GM19351 (cell line): ENCODE measurements around the gene SESN2.

ENCODE experiments used
- ATAC-seq: cut with Tn5 transposase; IDR thresholded peaks from one replicate; pipeline ENCODE4 v1.9.1; 2021; ENCODE audit warnings: mild to moderate bottlenecking, moderate library complexity; ENCODE audit not compliant: unreplicated experiment

Gene SESN2

GRCh38 chr1:28249013-28249865, 10.1 kb upstream of the SESN2 start:
- no peak for ATAC-seq

GRCh38 chr1:28249866-28250295, 9.4 kb upstream of the SESN2 start:
- ATAC-seq = no peak

- no peak for ATAC-seq
Measured at GRCh38 chr1:28256197-28256827, 3.0 kb upstream of the SESN2 start.

- ATAC-seq = no peak
Measured at GRCh38 chr1:28257736-28258135, 1.6 kb upstream of the SESN2 start.

- ATAC-seq = no peak
Measured at GRCh38 chr1:28258628-28259251, 578 bp upstream of the SESN2 start.

- ATAC-seq = no peak
Measured at GRCh38 chr1:28259934-28260802, 850 bp downstream of the SESN2 start.

GRCh38 chr1:28260803-28261174, 1.5 kb downstream of the SESN2 start:
- ATAC-seq = no peak

- no peak for ATAC-seq
Measured at GRCh38 chr1:28264897-28265296, 5.6 kb downstream of the SESN2 start.

- ATAC-seq = no peak
Measured at GRCh38 chr1:28265577-28265976, 6.3 kb downstream of the SESN2 start.

- ATAC-seq = no peak
Measured at GRCh38 chr1:28266920-28267322, 7.6 kb downstream of the SESN2 start.

- ATAC-seq = no peak
Measured at GRCh38 chr1:28267633-28268032, 8.3 kb downstream of the SESN2 start.

- no peak for ATAC-seq
Measured at GRCh38 chr1:28269529-28269928, 10.2 kb downstream of the SESN2 start.

GRCh38 chr1:28272215-28272852, 13.0 kb downstream of the SESN2 start:
- no peak for ATAC-seq

GRCh38 chr1:28273216-28273860, 14.0 kb downstream of the SESN2 start:
- ATAC-seq = no peak

GRCh38 chr1:28278763-28279162, 19.4 kb downstream of the SESN2 start:
- no peak for ATAC-seq

- ATAC-seq = no peak
Measured at GRCh38 chr1:28279721-28280120, 20.4 kb downstream of the SESN2 start.

GRCh38 chr1:28280501-28280900, 21.2 kb downstream of the SESN2 start:
- ATAC-seq = no peak

GRCh38 chr1:28280977-28281381, 21.7 kb downstream of the SESN2 start:
- no peak for ATAC-seq

- no peak for ATAC-seq
Measured at GRCh38 chr1:28281608-28282425, 22.5 kb downstream of the SESN2 start.
